Gastrocnemius medialis (tissue), 4 donors: ENCODE measurements around the gene MDM2.

ENCODE experiments used
- CTCF ChIP-seq, 5 experiments: fragments of 450-650 bp in 3 of 5; fragments of 200-600 bp in 2 of 5; sonication (generic) in 2 of 5; IDR thresholded peaks in 4 of 5; conservative IDR thresholded peaks in 1 of 5; 1 replicate in 4 of 5; 2 replicates in 1 of 5; pipeline ENCODE4 v1.5.1; 2016 to 2019; ENCODE audit warnings: antibody characterized with exemption in 5 of 5, mild to moderate bottlenecking in 3 of 5, moderate library complexity in 3 of 5
- POLR2A ChIP-seq, 2 donors: fragments of 450-650 bp; IDR thresholded peaks; one replicate each; pipeline ENCODE4 v1.6.1; 2017; ENCODE audit warnings: antibody characterized with exemption in 2 of 2, mild to moderate bottlenecking in 2 of 2, moderate library complexity in 2 of 2

DNA sequence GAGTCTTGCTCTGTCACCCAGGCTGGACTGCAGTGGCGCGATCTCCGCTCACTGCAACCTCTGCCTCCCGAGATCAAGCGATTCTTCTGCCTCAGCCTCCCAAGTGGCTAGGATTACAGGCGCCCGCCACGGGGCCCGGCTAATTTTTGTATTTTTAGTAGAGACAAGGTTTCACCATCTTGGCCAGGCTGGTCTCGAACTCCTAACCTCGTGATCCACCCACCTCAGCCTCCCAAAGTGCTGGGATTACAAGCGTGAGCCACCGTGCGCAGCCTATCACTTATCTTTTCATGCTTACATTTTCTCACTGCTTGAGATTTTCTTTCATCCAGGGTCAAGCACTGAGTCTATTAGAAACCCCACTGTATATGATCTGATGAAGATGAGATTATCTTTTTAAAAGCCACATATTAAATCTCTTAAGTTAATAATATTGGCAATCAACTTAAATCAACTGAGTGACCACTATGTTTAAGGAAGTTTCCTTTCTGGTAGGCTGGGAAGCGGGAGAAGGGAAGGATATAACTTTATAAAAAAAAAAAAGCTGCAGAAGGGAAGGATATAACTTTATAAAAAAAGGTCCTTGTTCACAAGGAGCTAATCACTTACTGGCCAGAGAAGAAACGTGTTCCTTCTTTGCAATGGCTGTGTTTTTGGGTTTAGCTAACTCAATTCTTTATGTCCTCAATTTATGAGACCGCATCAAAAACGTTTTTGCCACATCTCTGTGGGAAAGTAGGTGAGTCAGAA is 1.3 kb upstream of the MDM2 start:
- TF ChIP-seq CTCF (IDR thresholded peaks at IDR 0.05 in 4 of 5, conservative IDR thresholded peaks at IDR 0.05 in 1 of 5), result no peak
- no peak for TF ChIP-seq POLR2A (IDR thresholded peaks at IDR 0.05)
